ENCODE data around the gene ZCCHC9. TPM values are rescaled to one million over a fixed set of nuclear protein-coding genes. Genes with fewer than 3 reads are reported as not detected.
A peak's percentile ranks its signal among the peaks of the same experiment; 100 is the strongest.

Gene ZCCHC9
- total and polyA plus RNA-seq, 2 donors (not counting 1 experiment from before 2014, with no cell fraction given), result 44.4 to 50.9 TPM

DNA sequence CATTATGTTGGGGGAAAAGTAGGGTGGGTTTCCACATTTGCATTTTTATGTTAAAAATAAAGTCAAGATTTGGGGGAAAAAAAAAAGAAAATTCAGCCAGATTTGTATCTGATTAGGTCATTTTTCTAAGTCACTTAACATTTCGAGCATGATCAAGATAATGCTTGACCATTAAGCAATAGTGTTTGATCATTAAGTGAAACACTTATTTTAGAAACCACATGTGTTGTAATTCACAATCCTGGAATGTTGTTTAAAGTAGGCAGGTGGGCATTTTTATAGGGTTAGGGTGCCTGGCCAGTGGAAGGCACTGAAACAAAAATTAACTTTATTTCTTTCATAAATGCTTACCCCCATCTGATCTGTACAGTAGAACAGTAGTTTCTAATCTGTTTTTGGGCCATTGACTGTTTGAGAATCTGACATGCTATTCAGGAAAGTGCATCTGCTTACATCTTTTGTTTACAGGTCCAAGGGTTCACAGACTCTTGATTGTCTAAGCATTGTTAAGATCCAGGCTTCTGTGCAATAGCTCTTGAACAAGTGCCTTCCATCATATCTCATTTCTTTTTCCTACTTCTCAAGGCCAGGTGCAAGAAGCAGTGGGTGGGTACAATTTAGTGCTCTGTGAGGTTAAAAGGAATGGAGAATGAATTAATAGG lies 9.1 kb downstream of the ZCCHC9 start:
- H3K4me2 ChIP-seq (ENCODE audit: extremely low read depth, insufficient read depth, low read length), result no peak overlapping the region
- no peak for DNase-seq (ENCODE audit: low read depth in 2 of 2)

DNA sequence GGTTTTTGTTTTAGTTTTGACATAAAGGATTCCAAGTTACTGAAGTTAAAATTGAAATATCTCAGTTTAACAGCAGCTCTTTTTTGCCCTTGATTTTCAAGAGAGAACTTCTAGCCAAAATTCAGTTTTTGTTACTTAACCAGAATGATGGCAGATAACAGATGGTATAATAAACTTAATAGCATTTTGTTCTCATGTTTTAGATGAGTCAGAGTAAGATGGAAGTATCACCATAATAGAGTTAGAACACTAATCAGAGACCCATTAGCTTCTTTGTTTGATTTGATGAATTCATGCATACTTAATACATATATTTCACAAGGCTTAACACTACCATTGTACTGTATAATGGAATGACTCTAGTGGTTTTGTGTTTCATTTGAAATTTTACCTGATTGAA lies 11.9 kb downstream of the ZCCHC9 start:
- TF ChIP-seq EZH2 (IDR thresholded peaks at IDR 0.05; ENCODE audit: low read length, missing control alignments), result no peak
- no peak overlapping the region for H2AFZ ChIP-seq (ENCODE audit: low read length)
- no peaks in the 10 kb centered on the region for H3K27me3 ChIP-seq (ENCODE audit: control insufficient read depth, insufficient read depth, low read length)
- no peaks in the 10 kb centered on the region for H4K20me1 ChIP-seq (ENCODE audit: control insufficient read depth, extremely low read depth, insufficient read depth, low read length)
- H3K79me2 ChIP-seq (ENCODE audit: control insufficient read depth, insufficient read depth, low read length), result no peaks in the 10 kb centered on the region
- no peak overlapping the region for H3K4me2 ChIP-seq (ENCODE audit: extremely low read depth, insufficient read depth, low read length)
- no peak overlapping the region for H3K9ac ChIP-seq (ENCODE audit: insufficient read depth, low read length)
- DNase-seq (ENCODE audit: low read depth in 2 of 2), result no peak
- no peak overlapping the region for H3K4me3 ChIP-seq (replicated peaks in 1 of 4; ENCODE audit: control extremely low read depth in 1 of 4, insufficient read depth in 1 of 4, low read depth in 3 of 4, low read length in 4 of 4)
- H3K9me3 ChIP-seq (ENCODE audit: control insufficient read depth, insufficient read depth, low read depth, low read length), result no peaks in the 10 kb centered on the region
- peaks cover 5% of the 10 kb centered on the region for H3K36me3 ChIP-seq (ENCODE audit: control insufficient read depth, insufficient read depth, low read length)
- peaks cover 2% of the 10 kb centered on the region for H3K4me1 ChIP-seq (ENCODE audit: control insufficient read depth, extremely low read depth, insufficient read depth, low read length)
- H3K27ac ChIP-seq (ENCODE audit: insufficient read depth, low read length), result no peak overlapping the region

More for the DNA sequence above, 9.1 kb downstream of the ZCCHC9 start:
- Histone ChIP-seq H3K79me2 (ENCODE audit: control insufficient read depth, insufficient read depth, low read length) (peaks cover 6% of the 10 kb centered on the region), H3K4me3 (replicated peaks in 1 of 4; ENCODE audit: control extremely low read depth in 1 of 4, insufficient read depth in 1 of 4, low read depth in 3 of 4, low read length in 4 of 4) (no peak overlapping the region), H3K9me3 (ENCODE audit: control insufficient read depth, insufficient read depth, low read depth, low read length) (no peaks in the 10 kb centered on the region), H3K4me1 (ENCODE audit: control insufficient read depth, extremely low read depth, insufficient read depth, low read length) (peaks cover under 1% of the 10 kb centered on the region), H4K20me1 (ENCODE audit: control insufficient read depth, extremely low read depth, insufficient read depth, low read length) (no peaks in the 10 kb centered on the region), H3K9ac (ENCODE audit: insufficient read depth, low read length) (no peak overlapping the region), H2AFZ (ENCODE audit: low read length) (no peak overlapping the region), H3K27ac (ENCODE audit: insufficient read depth, low read length) (no peak overlapping the region), H3K36me3 (ENCODE audit: control insufficient read depth, insufficient read depth, low read length) (peaks cover 5% of the 10 kb centered on the region), H3K27me3 (ENCODE audit: control insufficient read depth, insufficient read depth, low read length) (no peaks in the 10 kb centered on the region)
- TF ChIP-seq, protein P1, sequence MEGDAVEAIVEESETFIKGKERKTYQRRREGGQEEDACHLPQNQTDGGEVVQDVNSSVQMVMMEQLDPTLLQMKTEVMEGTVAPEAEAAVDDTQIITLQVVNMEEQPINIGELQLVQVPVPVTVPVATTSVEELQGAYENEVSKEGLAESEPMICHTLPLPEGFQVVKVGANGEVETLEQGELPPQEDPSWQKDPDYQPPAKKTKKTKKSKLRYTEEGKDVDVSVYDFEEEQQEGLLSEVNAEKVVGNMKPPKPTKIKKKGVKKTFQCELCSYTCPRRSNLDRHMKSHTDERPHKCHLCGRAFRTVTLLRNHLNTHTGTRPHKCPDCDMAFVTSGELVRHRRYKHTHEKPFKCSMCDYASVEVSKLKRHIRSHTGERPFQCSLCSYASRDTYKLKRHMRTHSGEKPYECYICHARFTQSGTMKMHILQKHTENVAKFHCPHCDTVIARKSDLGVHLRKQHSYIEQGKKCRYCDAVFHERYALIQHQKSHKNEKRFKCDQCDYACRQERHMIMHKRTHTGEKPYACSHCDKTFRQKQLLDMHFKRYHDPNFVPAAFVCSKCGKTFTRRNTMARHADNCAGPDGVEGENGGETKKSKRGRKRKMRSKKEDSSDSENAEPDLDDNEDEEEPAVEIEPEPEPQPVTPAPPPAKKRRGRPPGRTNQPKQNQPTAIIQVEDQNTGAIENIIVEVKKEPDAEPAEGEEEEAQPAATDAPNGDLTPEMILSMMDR (conservative IDR thresholded peaks at IDR 0.05 in 1 of 2, IDR thresholded peaks at IDR 0.05 in 1 of 2; ENCODE audit: low read depth in 1 of 2, low read length in 2 of 2), result no peak
- TF ChIP-seq EZH2 (IDR thresholded peaks at IDR 0.05; ENCODE audit: low read length, missing control alignments), result no peak

DNA sequence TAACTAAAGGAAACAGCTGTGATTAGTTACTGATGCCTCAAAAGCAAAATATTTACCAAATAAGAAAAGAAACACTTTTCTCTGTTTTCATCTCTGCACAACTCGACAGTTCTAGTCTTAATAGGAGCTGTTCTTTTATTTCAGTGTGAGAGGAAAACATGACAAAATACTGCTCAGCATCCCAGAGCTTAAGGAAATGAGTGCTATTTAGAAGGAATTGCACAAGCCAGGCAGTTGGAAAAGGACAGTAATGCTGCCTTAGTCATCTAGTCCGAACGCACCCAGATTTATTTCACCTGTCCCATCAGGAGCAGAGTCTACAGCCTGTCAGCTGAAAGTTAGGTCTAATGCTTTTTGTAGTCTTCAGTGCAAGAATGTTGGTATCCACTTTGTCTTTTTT lies 12.3 kb downstream of the ZCCHC9 start:
- Histone ChIP-seq H2AFZ (ENCODE audit: low read length) (no peak overlapping the region), H3K27ac (ENCODE audit: insufficient read depth, low read length) (no peak overlapping the region), H3K36me3 (ENCODE audit: control insufficient read depth, insufficient read depth, low read length) (peaks cover 5% of the 10 kb centered on the region), H3K9ac (ENCODE audit: insufficient read depth, low read length) (no peak overlapping the region), H3K4me1 (ENCODE audit: control insufficient read depth, extremely low read depth, insufficient read depth, low read length) (peaks cover 2% of the 10 kb centered on the region), H3K4me3 (replicated peaks in 1 of 4; ENCODE audit: control extremely low read depth in 1 of 4, insufficient read depth in 1 of 4, low read depth in 3 of 4, low read length in 4 of 4) (no peak overlapping the region), H3K9me3 (ENCODE audit: control insufficient read depth, insufficient read depth, low read depth, low read length) (no peaks in the 10 kb centered on the region), H4K20me1 (ENCODE audit: control insufficient read depth, extremely low read depth, insufficient read depth, low read length) (no peaks in the 10 kb centered on the region), H3K4me2 (ENCODE audit: extremely low read depth, insufficient read depth, low read length) (no peak overlapping the region), H3K27me3 (ENCODE audit: control insufficient read depth, insufficient read depth, low read length) (no peaks in the 10 kb centered on the region), H3K79me2 (ENCODE audit: control insufficient read depth, insufficient read depth, low read length) (no peaks in the 10 kb centered on the region)
- DNase-seq (ENCODE audit: low read depth in 2 of 2), result peak in 1 of 2 donors; percentile 31
- TF ChIP-seq, protein P1 (conservative IDR thresholded peaks at IDR 0.05 in 1 of 2, IDR thresholded peaks at IDR 0.05 in 1 of 2; ENCODE audit: low read depth in 1 of 2, low read length in 2 of 2), result no peak
- TF ChIP-seq EZH2 (IDR thresholded peaks at IDR 0.05; ENCODE audit: low read length, missing control alignments), result no peak
